Mucosa of rectum (tissue), 2 donors: Measurements from ENCODE around the gene IQGAP1.

Experiments used
- H3K27ac ChIP-seq, 2 donors: one replicate each; pipeline ENCODE4 v1.7.0; 2013; ENCODE audit warnings: inconsistent platforms in 2 of 2, low read depth in 2 of 2, low read length in 2 of 2
- H3K27me3 ChIP-seq, 2 donors: one replicate each; pipeline ENCODE4 v1.7.0; 2013; ENCODE audit warnings: low read length in 2 of 2; ENCODE audit not compliant: control insufficient read depth in 2 of 2, insufficient read depth in 2 of 2
- H3K36me3 ChIP-seq, 2 donors: one replicate each; pipeline ENCODE4 v1.7.0; 2013; ENCODE audit warnings: low read length in 2 of 2; ENCODE audit not compliant: control insufficient read depth in 2 of 2, insufficient read depth in 2 of 2
- H3K4me1 ChIP-seq, 2 donors: one replicate each; pipeline ENCODE4 v1.7.0; 2013; ENCODE audit warnings: low read length in 2 of 2, mild to moderate bottlenecking in 1 of 2; ENCODE audit not compliant: control insufficient read depth in 2 of 2, insufficient read depth in 2 of 2
- H3K4me3 ChIP-seq, 2 donors: one replicate each; pipeline ENCODE4 v1.7.0; 2013; ENCODE audit warnings: low read length in 2 of 2
- H3K9ac ChIP-seq, 2 donors: one replicate each; pipeline ENCODE4 v1.7.0; 2013; ENCODE audit warnings: low read length in 2 of 2, low read depth in 1 of 2, mild to moderate bottlenecking in 1 of 2
- H3K9me3 ChIP-seq, 2 donors: one replicate each; pipeline ENCODE4 v1.7.0; 2013; ENCODE audit warnings: low read length in 2 of 2; ENCODE audit not compliant: control insufficient read depth in 2 of 2
- donor health status: healthy.
- donor health status: Normal muscosa, but diverticular disease.

Gene IQGAP1

DNA sequence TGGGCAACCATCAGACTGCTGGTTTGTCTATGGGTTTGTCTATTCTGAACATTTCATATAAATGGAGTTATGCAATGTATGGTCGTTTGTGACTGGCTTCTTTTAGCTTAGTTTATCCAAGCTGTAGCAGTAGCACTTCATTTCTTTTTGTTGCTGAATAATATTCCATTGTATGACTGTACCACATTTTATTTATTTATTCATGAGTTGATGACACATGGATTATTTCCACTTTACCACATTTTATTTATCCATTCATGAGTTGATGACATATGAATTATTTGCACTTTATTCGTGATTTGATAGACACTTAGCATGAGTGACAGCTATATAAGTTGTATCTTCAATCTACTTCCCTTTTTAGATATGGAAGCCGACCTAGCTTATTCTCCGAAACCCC is 70.0 kb downstream of the IQGAP1 start:
- Histone ChIP-seq H3K4me3 (no peak overlapping the region), H3K9ac (no peak overlapping the region), H3K27me3 (no peaks in the 10 kb centered on the region), H3K27ac (no peak overlapping the region), H3K9me3 (no peaks in the 10 kb centered on the region), H3K36me3 (peaks cover 56 to 74% of the 10 kb centered on the region in 2 donors), H3K4me1 (no peaks in the 10 kb centered on the region)

DNA sequence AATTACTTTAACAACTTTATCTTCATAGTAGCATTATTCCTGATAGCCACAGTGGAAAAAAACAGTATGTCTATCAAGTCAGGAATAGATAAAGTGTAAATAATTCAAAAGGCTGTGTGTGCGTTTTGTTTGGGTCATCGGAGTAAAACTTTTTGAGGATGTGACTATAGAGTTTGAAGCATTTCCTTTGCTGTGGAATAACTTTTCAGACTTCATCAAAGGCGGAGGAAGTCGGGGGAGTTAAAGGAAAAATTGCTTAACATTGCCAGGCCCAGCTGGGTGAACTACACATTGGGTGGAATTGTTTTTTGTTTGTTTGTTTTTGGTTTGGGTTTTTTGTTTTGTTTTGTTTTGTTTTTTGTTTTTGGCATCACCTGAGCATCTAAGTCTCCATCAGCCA is 71.3 kb downstream of the IQGAP1 start:
- H3K27me3 ChIP-seq, result no peaks in the 10 kb centered on the region
- H3K4me3 ChIP-seq, result no peak overlapping the region
- H3K9ac ChIP-seq, result no peak overlapping the region
- peaks cover 52 to 70% of the 10 kb centered on the region in 2 donors for H3K36me3 ChIP-seq
- no peaks in the 10 kb centered on the region for H3K9me3 ChIP-seq
- no peaks in the 10 kb centered on the region for H3K4me1 ChIP-seq
- no peak overlapping the region for H3K27ac ChIP-seq

- Histone ChIP-seq H3K9me3 (no peaks in the 10 kb centered on the region), H3K36me3 (peaks cover 46 to 63% of the 10 kb centered on the region in 2 donors), H3K4me3 (no peak overlapping the region), H3K4me1 (no peaks in the 10 kb centered on the region), H3K27me3 (no peaks in the 10 kb centered on the region), H3K27ac (peak overlapping the region in 1 of 2 donors; percentile 0), H3K9ac (no peak overlapping the region)
Observed at GRCh38 chr15:90460142-90460824, 72.2 kb downstream of the IQGAP1 start.

DNA sequence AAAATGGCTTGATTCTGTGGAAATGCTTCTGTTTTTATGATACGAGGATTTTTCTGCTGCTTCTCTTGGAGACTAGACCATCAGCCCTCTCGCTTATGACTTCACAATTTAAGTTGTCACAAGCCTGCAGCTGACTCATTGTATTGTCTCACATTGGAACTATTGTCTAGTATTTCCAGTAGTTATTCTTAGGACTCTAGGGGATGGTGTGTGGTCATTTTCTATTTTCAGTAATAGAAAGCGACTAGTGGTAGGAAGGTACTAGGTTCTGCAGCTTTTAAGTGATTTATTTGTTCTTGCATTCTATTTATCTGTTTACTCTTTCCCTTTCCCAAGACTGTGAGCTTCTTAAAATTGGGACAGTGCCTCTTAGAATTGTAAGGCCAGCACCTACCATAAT is 75.3 kb downstream of the IQGAP1 start:
- Histone ChIP-seq H3K36me3 (peaks cover 51 to 60% of the 10 kb centered on the region in 2 donors), H3K27me3 (no peaks in the 10 kb centered on the region), H3K4me3 (no peak overlapping the region), H3K9ac (no peak overlapping the region), H3K27ac (no peak overlapping the region), H3K4me1 (no peaks in the 10 kb centered on the region), H3K9me3 (no peaks in the 10 kb centered on the region)

DNA sequence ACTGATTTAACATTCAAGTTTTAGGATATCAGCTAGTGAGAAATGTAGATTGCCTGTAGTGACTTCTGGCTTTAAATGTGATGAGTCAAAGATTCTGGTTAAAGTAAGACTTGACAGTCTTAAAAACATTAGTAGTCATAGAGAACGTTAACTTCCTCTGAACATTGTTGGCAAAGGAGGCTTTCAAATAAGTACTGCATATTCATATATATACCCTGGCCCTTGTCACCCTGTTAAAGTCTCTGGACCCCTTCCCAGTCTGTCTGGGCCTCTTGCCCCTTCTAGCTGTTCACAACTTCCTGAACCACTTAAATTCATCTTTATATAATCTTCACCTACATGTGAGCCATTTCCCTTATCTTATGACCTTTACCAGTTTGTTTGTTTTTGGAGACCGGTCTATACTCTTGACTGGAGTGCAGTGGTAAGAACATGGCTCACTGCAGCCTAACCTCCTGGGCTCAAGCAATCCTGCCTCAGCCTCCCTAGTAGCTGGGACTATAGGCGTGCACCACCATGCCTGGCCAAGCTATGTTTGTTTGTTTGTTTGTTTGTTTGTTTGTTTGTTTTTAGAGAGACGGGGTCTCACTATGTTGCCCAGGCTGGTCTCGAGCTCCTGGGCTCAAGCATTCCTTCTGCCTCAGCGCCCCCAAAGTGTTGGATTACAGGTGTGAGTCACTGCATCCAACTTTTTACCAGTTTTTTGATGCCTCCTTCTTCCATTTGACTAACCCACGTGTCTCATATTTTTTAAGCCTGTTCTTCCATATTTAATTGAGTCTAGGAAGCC is 77.3 kb downstream of the IQGAP1 start:
- H3K27me3 ChIP-seq, result no peaks in the 10 kb centered on the region
- no peaks in the 10 kb centered on the region for H3K4me1 ChIP-seq
- H3K4me3 ChIP-seq, result no peak overlapping the region
- no peaks in the 10 kb centered on the region for H3K9me3 ChIP-seq
- no peak overlapping the region for H3K9ac ChIP-seq
- no peak overlapping the region for H3K27ac ChIP-seq
- H3K36me3 ChIP-seq, result peaks cover 48 to 56% of the 10 kb centered on the region in 2 donors

GRCh38 chr15:90465930-90466567 is 78.0 kb downstream of the IQGAP1 start:
- no peaks in the 10 kb centered on the region for H3K9me3 ChIP-seq
- H3K27me3 ChIP-seq, result no peaks in the 10 kb centered on the region
- H3K36me3 ChIP-seq, result peaks cover 46 to 60% of the 10 kb centered on the region in 2 donors
- no peak overlapping the region for H3K9ac ChIP-seq
- H3K4me1 ChIP-seq, result no peaks in the 10 kb centered on the region
- no peak overlapping the region for H3K27ac ChIP-seq
- no peak overlapping the region for H3K4me3 ChIP-seq

GRCh38 chr15:90469723-90470122 is 81.7 kb downstream of the IQGAP1 start:
- H3K27me3 ChIP-seq, result no peaks in the 10 kb centered on the region
- H3K27ac ChIP-seq, result no peak overlapping the region

DNA sequence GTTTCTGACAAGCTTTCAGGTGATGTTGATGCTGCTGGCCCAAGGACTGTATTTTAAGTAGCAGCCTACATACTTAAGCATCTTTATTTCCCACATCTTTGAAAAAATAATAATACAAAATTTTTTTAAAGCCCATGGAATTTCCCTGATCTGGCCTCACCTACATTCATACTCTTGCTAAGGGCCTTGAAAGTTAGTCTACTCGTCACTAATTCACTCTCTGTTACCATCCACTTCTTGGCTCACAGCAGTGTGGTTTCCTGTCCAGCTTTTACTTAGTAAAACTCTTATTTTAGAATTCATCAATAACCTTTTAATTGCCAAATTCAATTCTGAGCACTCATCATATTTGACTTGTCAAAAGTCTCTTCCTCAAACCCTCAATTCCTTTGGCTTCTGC is 82.4 kb downstream of the IQGAP1 start:
- H3K9me3 ChIP-seq, result no peaks in the 10 kb centered on the region
- no peaks in the 10 kb centered on the region for H3K27me3 ChIP-seq
- peaks cover 63 to 70% of the 10 kb centered on the region in 2 donors for H3K36me3 ChIP-seq
- H3K9ac ChIP-seq, result no peak overlapping the region
- no peak overlapping the region for H3K4me3 ChIP-seq
- H3K27ac ChIP-seq, result no peak overlapping the region
- H3K4me1 ChIP-seq, result no peaks in the 10 kb centered on the region

More at GRCh38 chr15:90469723-90470122, 81.7 kb downstream of the IQGAP1 start:
- no peak overlapping the region for H3K4me3 ChIP-seq
- peaks cover 64 to 72% of the 10 kb centered on the region in 2 donors for H3K36me3 ChIP-seq
- no peaks in the 10 kb centered on the region for H3K4me1 ChIP-seq
- H3K9ac ChIP-seq, result no peak overlapping the region
- H3K9me3 ChIP-seq, result no peaks in the 10 kb centered on the region

GRCh38 chr15:90471126-90471525 is 83.1 kb downstream of the IQGAP1 start:
- H3K4me3 ChIP-seq, result no peak overlapping the region
- H3K36me3 ChIP-seq, result peaks cover 61 to 67% of the 10 kb centered on the region in 2 donors
- H3K27ac ChIP-seq, result no peak overlapping the region

GRCh38 chr15:90471769-90472168 is 83.7 kb downstream of the IQGAP1 start:
- peaks cover 64 to 70% of the 10 kb centered on the region in 2 donors for H3K36me3 ChIP-seq
- no peaks in the 10 kb centered on the region for H3K4me1 ChIP-seq
- no peak overlapping the region for H3K9ac ChIP-seq
- H3K9me3 ChIP-seq, result no peaks in the 10 kb centered on the region
- no peak overlapping the region for H3K27ac ChIP-seq
- no peak overlapping the region for H3K4me3 ChIP-seq
- H3K27me3 ChIP-seq, result no peaks in the 10 kb centered on the region

More at GRCh38 chr15:90471126-90471525, 83.1 kb downstream of the IQGAP1 start:
- Histone ChIP-seq H3K4me1 (no peaks in the 10 kb centered on the region), H3K27me3 (no peaks in the 10 kb centered on the region), H3K9me3 (no peaks in the 10 kb centered on the region), H3K9ac (no peak overlapping the region)
